Measurements from ENCODE around the gene EMP2.

The EMP2 gene

GRCh38 chr16:10495031-10495345 is 85.4 kb downstream of the EMP2 start:
- Histone ChIP-seq H3K27ac (ENCODE audit: low read depth, low read length) (no peak overlapping the region), H3K9me3 (ENCODE audit: low read length) (no peaks in the 10 kb centered on the region), H3K36me3 (ENCODE audit: insufficient read depth, low read length) (no peaks in the 10 kb centered on the region), H3K27me3 (ENCODE audit: control insufficient read depth in 1 of 2, insufficient read depth in 2 of 2, low read length in 2 of 2) (no peaks in the 10 kb centered on the region), H3K9ac (ENCODE audit: low read length) (no peak overlapping the region), H3K4me3 (ENCODE audit: low read depth in 1 of 2, low read length in 2 of 2) (no peak overlapping the region), H3K4me1 (ENCODE audit: insufficient read depth, low read length) (no peaks in the 10 kb centered on the region)

- H3K27ac ChIP-seq (ENCODE audit: low read depth, low read length), result no peak overlapping the region
- no peaks in the 10 kb centered on the region for H3K4me1 ChIP-seq (ENCODE audit: insufficient read depth, low read length)
- H3K27me3 ChIP-seq (ENCODE audit: control insufficient read depth in 1 of 2, insufficient read depth in 2 of 2, low read length in 2 of 2), result no peaks in the 10 kb centered on the region
- no peaks in the 10 kb centered on the region for H3K36me3 ChIP-seq (ENCODE audit: insufficient read depth, low read length)
- H3K9ac ChIP-seq (ENCODE audit: low read length), result no peak overlapping the region
- H3K9me3 ChIP-seq (ENCODE audit: low read length), result no peaks in the 10 kb centered on the region
- no peak overlapping the region for H3K4me3 ChIP-seq (ENCODE audit: low read depth in 1 of 2, low read length in 2 of 2)
Measured at GRCh38 chr16:10494343-10495030, 85.9 kb downstream of the EMP2 start.

GRCh38 chr16:10493276-10493675 is 87.1 kb downstream of the EMP2 start:
- no peaks in the 10 kb centered on the region for H3K9me3 ChIP-seq (ENCODE audit: low read length)
- H3K36me3 ChIP-seq (ENCODE audit: insufficient read depth, low read length), result no peaks in the 10 kb centered on the region
- no peak overlapping the region for H3K4me3 ChIP-seq (ENCODE audit: low read depth in 1 of 2, low read length in 2 of 2)
- H3K4me1 ChIP-seq (ENCODE audit: insufficient read depth, low read length), result no peaks in the 10 kb centered on the region
- H3K9ac ChIP-seq (ENCODE audit: low read length), result no peak overlapping the region
- no peaks in the 10 kb centered on the region for H3K27me3 ChIP-seq (ENCODE audit: control insufficient read depth in 1 of 2, insufficient read depth in 2 of 2, low read length in 2 of 2)
- H3K27ac ChIP-seq (ENCODE audit: low read depth, low read length), result no peak overlapping the region

- Histone ChIP-seq H3K36me3 (ENCODE audit: insufficient read depth, low read length) (no peaks in the 10 kb centered on the region), H3K4me1 (ENCODE audit: insufficient read depth, low read length) (no peaks in the 10 kb centered on the region), H3K27me3 (ENCODE audit: control insufficient read depth in 1 of 2, insufficient read depth in 2 of 2, low read length in 2 of 2) (no peaks in the 10 kb centered on the region), H3K9ac (ENCODE audit: low read length) (no peak overlapping the region), H3K4me3 (ENCODE audit: low read depth in 1 of 2, low read length in 2 of 2) (no peak overlapping the region), H3K9me3 (ENCODE audit: low read length) (no peaks in the 10 kb centered on the region), H3K27ac (ENCODE audit: low read depth, low read length) (no peak overlapping the region)
Measured at GRCh38 chr16:10490141-10490540, 90.3 kb downstream of the EMP2 start.

- H3K9ac ChIP-seq (ENCODE audit: low read length), result no peak overlapping the region
- no peak overlapping the region for H3K4me3 ChIP-seq (ENCODE audit: low read depth in 1 of 2, low read length in 2 of 2)
- H3K4me1 ChIP-seq (ENCODE audit: insufficient read depth, low read length), result no peaks in the 10 kb centered on the region
- no peak overlapping the region for H3K27ac ChIP-seq (ENCODE audit: low read depth, low read length)
- H3K9me3 ChIP-seq (ENCODE audit: low read length), result no peaks in the 10 kb centered on the region
- H3K27me3 ChIP-seq (ENCODE audit: control insufficient read depth in 1 of 2, insufficient read depth in 2 of 2, low read length in 2 of 2), result no peaks in the 10 kb centered on the region
- no peaks in the 10 kb centered on the region for H3K36me3 ChIP-seq (ENCODE audit: insufficient read depth, low read length)
Measured at GRCh38 chr16:10485698-10486382, 94.6 kb downstream of the EMP2 start.

GRCh38 chr16:10485159-10485558 is 95.2 kb downstream of the EMP2 start:
- H3K36me3 ChIP-seq (ENCODE audit: insufficient read depth, low read length), result no peaks in the 10 kb centered on the region
- H3K27ac ChIP-seq (ENCODE audit: low read depth, low read length), result no peak overlapping the region
- H3K4me1 ChIP-seq (ENCODE audit: insufficient read depth, low read length), result no peaks in the 10 kb centered on the region
- no peaks in the 10 kb centered on the region for H3K27me3 ChIP-seq (ENCODE audit: control insufficient read depth in 1 of 2, insufficient read depth in 2 of 2, low read length in 2 of 2)
- H3K4me3 ChIP-seq (ENCODE audit: low read depth in 1 of 2, low read length in 2 of 2), result no peak overlapping the region
- no peaks in the 10 kb centered on the region for H3K9me3 ChIP-seq (ENCODE audit: low read length)
- no peak overlapping the region for H3K9ac ChIP-seq (ENCODE audit: low read length)

GRCh38 chr16:10480151-10480550 is 100.2 kb downstream of the EMP2 start:
- Histone ChIP-seq H3K4me3 (ENCODE audit: low read depth in 1 of 2, low read length in 2 of 2) (no peak overlapping the region), H3K36me3 (ENCODE audit: insufficient read depth, low read length) (no peaks in the 10 kb centered on the region), H3K4me1 (ENCODE audit: insufficient read depth, low read length) (no peaks in the 10 kb centered on the region), H3K9ac (ENCODE audit: low read length) (no peak overlapping the region), H3K27me3 (ENCODE audit: control insufficient read depth in 1 of 2, insufficient read depth in 2 of 2, low read length in 2 of 2) (no peaks in the 10 kb centered on the region), H3K9me3 (ENCODE audit: low read length) (no peaks in the 10 kb centered on the region), H3K27ac (ENCODE audit: low read depth, low read length) (no peak overlapping the region)
